GM12801 (cell line): ENCODE measurements around the gene CCDC68.

Source experiments
- CTCF ChIP-seq: IDR thresholded peaks from one replicate; pipeline ENCODE4 v1.5.1; 2011; ENCODE audit warnings: control low read depth; ENCODE audit not compliant: insufficient read length; ENCODE audit errors: extremely low read depth

The CCDC68 gene

GRCh38 chr18:54919412-54919811, 39.8 kb downstream of the CCDC68 start:
- TF ChIP-seq CTCF: no peak

GRCh38 chr18:54918060-54918459, 41.2 kb downstream of the CCDC68 start:
- TF ChIP-seq CTCF: no peak

GRCh38 chr18:54916507-54916906, 42.8 kb downstream of the CCDC68 start:
- no peak for TF ChIP-seq CTCF

GRCh38 chr18:54914816-54915215, 44.4 kb downstream of the CCDC68 start:
- no peak for TF ChIP-seq CTCF

GRCh38 chr18:54911551-54911950, 47.7 kb downstream of the CCDC68 start:
- TF ChIP-seq CTCF: no peak

GRCh38 chr18:54910161-54910919, 48.9 kb downstream of the CCDC68 start:
- no peak for TF ChIP-seq CTCF

- no peak for TF ChIP-seq CTCF
These were observed 49.7 kb downstream of the CCDC68 start for GRCh38 chr18:54909538-54909937.
